Stimulated activated CD4-positive, alpha-beta T cell treated with anti-CD3 and anti-CD28 coated beads, Interleukin-1b, Interleukin-23, amount 100 ng/mL, for 24 hours (primary cell): ENCODE measurements around the gene CPXM1.
"Not testable (repeated sequence)": the region's sequence is repeated elsewhere in the genome, so short reads cannot be mapped to it uniquely, and the experiment has no call there.

Source experiments
- DNase-seq, 4 experiments: peaks; one replicate each; pipeline ENCODE4 v3.0.0-alpha.2; 2020; ENCODE audit warnings: low read depth in 4 of 4, low spot score in 1 of 4

The CPXM1 gene

DNA sequence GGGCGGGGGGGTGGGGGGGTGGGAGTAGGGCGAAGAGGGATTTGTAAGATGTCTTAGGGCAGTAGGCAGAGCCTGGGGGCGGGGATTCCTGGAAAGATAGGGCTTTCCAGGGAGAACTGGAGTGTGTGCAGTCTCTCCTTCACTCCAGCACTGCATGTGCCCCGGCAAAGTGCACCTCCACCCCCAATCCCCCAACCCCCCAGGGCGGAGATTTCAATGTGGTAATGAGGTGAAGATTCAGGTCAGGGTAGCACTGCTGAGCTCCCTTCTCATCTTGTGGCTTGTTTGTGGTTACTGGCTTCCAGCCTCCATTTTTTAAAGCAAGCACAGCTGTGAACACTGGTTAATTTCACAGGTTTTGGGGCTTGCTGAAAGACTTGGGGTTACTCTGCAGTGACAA lies 21.6 kb upstream of the CPXM1 start:
- DNase-seq: no peak

DNA sequence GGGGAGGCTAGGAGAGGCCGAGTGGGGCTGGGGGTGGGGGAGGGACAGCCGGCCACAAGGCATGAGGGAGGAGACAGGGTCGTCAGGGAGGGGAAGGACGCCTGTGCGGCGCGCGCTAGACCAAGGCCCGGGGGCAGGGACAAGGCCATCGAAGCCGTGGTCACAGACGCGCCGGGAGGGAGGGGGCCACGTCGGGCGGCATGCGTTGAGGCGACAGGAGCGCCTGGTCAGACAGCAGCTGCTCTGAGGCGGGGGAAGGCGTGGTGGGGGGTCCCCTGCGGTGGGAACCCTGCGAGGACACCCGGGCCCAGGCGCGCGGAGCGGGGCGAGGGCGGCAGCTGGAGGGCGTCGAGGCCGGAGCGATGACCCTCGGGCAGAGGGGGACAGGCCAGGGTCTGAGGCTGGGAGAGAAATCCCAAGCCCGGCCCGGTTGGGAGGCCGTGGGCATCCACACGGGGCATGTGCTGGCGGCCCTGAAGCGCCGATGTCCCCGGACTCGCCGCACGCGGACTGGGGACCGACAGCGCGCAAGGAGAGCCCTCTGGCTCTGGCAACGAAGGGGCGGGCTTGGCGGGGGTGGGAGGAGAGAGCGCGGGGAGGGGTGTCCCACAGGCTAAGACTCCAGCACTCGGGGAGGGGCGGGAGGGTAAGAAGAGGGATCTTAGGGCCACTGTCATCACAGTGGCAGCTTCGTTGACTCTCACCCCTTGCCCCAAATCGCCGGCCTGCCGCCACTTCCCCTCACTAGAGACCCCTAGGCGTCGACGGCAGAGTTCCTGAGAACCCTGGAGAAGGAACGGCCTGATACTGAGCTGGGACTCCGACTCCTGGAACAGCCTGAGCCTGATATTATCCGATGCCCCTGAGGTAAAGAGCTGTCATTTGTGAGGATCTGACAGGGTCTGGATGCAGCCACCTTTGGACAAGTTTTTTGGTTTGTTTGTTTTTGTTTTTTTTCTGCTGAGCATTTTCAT lies 20.8 kb upstream of the CPXM1 start:
- no peak for DNase-seq

DNA sequence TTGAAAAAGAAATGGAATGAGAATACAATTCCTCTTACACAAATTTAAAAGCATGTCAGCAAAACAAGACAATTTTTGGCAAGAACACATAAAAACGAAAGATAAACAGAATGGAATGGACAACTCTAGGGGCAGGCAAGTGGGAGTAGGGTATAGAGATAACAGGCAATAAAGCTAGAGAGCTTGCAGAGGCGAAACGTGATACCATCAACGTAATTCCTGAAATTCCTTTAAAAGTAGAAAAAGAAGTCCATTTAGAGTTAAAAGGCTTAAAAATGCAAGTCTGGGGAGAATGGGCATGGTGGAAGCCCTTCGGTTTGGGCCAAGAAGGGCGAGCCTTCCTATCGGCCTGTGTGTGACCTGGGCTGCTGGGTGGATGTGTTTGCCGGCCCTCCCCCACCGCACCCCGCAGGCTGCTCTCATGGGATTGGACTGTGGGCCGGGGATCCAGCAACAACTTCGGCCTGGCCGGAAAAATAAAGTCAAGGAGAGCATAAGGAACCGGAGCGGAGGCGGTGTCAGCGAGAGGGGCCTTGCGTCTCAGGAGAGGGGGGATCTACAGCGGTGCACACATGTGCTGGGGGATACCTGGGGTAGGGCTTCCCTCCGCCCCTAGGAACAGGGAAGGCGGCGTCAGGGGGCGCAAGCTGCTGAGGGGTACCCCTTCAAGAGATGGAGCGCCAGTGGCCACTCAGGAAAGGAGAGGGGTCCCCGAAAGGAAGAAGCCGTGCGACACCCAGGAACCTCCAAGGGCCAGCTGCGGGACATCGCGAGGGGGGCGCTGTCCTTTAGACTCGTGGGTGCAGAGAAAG lies 19.9 kb upstream of the CPXM1 start:
- DNase-seq: no peak

DNA sequence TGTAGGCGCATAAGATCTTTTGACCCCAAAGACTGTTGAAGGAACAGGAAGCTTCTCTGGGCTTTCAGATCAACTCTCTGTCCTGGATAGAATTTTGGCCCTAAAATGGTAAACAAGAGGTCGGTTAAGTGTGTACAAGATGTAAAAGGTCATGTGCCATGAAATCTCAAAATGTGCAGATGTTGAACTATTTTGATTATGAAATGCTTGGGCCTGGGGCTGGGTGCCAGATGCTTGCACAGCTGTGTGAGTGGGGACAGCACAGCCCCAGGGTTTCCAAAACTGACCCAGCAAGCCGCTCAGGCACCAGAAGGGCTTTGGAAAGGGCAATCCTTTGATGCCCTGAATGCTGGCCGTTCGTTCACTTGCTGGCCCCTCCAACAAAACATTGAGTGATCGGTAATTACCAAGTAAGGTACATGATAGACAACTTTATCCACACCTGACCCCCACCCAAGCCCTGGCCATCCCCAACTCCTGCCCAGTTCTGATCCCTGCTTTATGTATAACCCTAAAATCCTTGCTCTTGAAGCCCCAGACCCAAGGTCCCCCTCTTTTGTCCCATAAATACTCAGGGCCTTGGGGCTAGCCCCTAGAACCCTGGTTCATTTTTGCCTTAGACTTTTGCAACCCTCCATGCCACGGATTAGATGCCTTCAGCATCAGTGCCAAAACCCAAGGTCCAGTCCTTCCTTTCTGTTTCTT lies 17.6 kb upstream of the CPXM1 start:
- no peak for DNase-seq

DNA sequence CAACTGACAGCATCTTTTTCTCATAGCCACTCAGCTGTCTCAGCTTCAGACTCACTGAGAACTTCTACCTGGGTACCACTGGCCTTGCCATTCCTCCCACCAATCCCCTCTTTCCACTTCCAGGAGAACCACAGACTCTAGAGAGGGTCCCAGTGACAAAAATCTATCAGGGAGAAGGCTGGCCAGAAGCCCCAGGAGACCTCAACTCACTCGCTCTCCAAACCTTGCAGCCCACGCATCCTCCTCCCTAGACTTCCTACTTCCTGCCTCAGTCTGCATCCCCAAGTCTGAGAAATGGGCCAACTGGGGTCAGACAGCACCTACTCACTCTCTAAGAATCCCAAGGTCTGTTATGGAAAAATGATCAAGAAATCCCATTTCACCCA lies 16.9 kb upstream of the CPXM1 start:
- no peak for DNase-seq

DNA sequence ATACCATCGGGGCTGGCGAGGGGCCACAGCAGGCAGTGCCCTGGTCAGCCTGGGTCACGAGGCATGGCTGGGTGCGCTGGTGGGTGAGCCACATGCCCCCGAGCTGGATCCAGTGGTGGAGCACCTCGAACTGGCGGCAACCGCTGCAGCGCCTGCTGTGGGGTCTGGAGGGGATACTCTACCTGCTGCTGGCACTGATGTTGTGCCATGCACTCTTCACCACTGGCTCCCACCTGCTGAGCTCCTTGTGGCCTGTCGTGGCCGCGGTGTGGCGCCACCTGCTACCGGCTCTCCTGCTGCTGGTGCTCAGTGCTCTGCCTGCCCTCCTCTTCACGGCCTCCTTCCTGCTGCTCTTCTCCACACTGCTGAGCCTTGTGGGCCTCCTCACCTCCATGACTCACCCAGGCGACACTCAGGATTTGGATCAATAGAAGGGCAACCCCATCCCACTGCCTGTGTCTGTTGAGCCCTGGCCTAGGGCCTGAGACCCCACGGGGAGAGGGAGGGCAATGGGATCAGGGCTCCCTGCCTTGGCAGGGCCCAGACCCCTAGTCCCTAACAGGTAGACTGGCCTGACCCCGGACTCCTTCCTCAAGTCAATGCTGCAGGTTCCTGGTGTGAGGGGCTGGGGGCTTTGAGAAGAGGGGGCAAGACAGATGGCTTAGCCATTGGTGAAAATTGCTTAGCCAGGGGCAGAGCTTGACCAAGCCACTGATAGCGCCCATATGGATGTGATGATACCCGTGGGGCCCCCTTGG lies 16.3 kb upstream of the CPXM1 start:
- DNase-seq: no peak

DNA sequence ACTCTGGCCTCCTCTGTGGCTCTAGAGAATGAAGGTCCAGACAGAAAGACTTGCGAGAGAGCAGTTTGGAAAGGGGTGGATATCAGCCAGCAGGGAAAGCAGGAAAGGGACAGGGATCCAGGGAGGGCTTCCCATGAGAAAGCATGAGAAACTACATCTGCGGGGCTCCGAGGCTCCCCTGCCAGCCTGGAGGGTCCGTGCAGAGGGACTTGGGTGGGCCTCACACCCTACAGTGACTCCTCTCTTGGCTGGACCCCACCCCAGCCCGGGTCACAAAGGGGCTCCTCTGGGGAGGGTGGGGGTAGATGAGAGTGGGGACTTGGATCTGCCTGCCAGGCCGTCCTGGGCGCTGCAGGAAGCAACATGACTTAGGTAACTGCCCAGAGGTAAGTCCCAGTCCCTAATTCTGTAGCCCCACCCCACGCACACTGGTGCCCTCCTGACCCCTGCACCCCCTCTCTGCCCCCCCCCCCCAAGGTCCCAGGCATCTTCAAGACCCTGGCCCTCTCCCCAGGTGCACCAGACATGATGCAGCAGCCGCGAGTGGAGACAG lies 15.7 kb upstream of the CPXM1 start, which contains the start of gene TMEM239:
TMEM239 (plus strand) TSS at position 335 of the 553 bp plus-strand sequence; CDS start at position 526, 191 bp downstream.
- no peak for DNase-seq

DNA sequence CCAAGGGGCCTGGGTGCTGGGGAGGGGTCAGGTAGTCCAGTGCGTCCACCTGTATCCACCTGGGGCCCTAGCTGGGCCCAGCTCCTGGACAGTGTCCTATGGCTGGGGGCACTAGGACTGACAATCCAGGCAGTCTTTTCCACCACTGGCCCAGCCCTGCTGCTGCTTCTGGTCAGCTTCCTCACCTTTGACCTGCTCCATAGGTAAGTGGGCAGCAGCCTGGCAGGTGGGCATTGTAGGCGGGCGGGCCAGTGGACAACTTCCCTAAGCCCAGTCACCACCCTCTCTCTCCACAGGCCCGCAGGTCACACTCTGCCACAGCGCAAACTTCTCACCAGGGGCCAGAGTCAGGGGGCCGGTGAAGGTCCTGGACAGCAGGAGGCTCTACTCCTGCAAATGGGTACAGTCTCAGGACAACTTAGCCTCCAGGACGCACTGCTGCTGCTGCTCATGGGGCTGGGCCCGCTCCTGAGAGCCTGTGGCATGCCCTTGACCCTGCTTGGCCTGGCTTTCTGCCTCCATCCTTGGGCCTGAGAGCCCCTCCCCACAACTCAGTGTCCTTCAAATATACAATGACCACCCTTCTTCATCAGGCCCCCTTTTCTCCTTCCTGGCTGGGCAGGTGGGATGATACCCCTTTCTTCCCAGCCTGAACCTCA lies 14.9 kb upstream of the CPXM1 start:
- no peak for DNase-seq

DNA sequence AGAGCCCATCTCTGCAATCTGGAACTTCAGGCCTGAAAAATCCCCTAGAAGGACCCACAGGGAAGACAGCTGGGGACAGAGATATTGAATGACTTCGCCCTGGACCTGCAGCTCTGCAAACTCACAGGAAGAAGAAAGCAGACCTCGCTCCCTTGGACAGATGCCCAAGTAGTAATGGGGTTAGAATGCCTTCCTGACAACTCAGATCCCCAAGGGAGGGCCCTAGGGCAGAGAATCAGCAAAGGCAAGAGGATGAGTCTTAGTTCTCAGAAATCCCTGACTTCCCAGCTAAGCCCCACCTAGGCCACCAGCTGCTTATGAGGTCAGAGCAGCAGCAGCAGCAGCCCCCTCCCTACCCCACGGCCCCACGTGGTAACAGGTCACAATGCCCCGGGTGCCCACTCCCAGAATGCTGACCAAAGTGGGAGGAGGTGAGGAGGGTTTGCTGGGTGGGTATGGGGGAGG lies 14.2 kb upstream of the CPXM1 start, which contains the start of gene C20orf141:
C20orf141 (plus strand) TSS at position 401 of the 465 bp plus-strand sequence. CDS start 198 bp downstream, outside the sequence.
- no peak for DNase-seq

DNA sequence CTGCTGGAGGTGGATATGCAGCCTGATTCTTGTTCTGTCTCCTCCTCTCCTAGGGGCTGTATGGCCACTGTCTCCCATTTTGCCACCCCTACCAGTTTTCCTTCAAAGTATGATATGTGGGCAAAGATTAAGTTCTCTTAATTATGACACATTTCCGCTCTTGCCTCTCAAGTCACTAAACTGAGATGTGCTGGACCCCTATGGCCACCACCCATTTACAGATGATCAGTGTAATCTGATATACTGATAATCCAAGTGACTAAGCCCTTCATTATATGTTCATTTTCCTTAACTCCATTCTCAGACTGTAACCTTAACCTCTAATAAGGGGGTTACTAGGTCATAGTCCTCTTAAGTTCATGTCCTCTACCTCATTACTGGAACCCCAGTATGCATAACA lies 13.6 kb upstream of the CPXM1 start:
- no peak for DNase-seq

DNA sequence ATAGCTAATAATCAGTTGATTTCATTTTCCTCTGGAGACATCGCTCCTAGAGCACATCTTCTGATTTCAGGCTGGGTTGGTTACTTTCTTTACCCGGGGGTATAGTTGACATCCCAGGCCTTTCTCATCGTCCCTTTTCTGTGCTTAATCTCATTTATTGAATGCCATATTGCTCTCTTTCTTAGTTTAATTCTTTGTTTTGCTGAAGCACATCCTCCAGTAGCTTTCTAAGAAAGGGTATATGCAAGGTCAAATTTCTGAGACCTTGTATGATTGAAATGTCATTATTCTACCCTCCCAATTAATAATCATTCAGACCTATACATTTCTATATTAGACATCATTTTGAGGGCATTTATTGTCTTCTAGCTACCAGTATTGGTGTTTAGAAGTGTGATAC lies 11.8 kb upstream of the CPXM1 start:
- DNase-seq: no peak

DNA sequence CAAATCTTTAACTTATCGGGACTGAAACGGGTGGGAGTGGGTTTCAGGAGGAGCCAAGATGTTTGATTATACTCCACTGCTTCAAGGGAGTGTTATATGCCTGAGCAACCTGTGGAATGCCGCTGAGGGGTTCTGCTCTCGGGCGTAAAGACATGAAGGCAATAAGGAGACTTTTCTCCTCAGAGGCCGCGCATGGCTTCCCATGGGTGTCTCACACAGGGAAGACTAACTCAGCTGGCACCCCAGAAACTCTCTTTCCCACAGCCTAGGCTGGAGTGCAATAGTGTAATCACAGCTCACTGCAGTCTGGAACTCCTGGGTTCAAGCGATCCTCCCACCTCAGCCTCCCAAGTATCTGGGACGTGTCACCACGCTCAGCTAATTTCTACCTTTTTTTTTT lies 9.3 kb upstream of the CPXM1 start:
- no peak for DNase-seq

DNA sequence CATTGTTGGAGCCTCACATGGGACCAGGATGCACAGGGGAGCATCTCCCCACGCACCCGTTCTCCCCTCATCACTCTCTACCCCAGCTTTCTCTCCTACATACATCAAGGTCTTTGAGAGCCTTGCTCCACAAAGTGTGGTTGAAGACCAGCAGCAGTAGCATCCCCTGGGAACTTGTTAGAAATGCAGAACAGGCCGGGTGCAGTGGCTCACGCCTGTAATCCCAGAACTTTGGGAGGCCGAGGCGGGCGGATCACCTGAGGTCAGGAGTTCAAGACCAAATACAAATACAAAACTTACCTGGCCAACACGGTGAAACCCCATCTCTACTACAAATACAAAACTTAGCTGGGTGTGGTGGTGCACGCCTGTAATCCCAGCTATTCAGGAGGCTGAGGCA lies 7.5 kb upstream of the CPXM1 start:
- DNase-seq: not testable (repeated sequence)

DNA sequence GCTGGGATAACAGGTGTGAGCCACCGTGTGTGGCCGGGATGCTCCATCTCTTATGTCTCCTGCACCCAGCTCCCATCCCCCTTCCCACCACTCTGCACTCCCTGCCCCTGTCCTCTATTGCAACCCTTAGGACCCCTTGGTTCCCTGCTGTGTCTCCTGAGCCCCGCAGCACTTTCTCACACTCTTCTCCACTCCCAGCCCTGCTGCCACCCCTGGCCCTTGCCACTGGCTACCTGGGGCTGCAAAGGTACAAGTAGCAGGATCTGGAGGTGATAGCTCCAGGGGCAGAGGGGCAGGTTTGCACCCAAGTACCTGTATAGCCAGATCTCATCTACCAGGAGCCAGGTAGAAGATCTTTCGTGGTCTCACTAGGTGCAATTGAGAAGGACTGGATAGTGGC lies 6.6 kb upstream of the CPXM1 start:
- DNase-seq: no peak

DNA sequence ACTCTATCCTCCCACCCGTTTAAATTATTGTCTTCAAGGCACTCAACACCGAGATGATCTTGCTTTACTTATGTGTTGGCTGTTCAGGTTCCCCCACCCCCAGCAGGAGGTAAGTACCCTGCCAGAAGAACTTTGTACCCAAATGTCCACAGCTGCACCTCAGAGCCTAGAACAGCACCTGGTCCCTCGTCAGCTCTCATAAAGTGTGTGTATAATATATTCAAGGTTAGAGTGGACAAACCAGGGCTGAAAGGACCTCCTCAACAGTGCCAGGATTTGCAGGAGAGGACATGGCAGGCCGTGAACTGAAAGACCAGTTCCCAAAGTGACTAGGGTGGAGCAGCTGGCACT lies 5.9 kb upstream of the CPXM1 start:
- DNase-seq: no peak

DNA sequence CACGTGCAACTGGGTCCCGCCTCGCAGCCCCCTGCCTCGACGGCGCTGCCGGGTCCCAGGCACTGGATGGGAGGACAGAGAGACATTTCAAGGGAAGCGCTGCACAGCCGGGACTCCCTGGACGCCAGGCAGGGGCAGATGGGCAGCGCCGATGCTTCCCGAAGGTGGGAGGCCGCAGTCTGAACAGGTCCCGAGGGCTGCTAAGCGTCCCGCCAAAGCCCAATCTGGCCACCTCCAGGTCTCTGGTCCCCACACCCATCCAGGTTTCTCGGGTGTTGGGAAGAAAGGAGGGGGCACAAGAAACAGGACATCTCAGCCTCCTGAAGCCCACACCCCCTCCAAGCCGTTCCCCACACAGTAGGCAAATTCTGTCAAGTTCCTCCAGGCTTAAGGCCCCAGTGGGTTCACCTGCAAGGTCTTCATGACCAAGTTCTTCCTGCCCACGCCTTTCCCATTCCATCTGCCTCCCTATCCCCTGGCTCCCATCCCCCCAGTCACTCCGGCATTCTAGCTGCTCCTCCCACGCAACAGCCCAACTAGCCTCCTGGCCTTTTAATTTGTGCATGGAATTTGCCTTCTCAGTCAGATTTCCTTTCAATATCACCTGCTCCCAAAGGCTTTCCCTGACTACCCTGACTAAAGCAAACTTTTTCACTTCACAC lies 5.4 kb upstream of the CPXM1 start:
- DNase-seq: no peak

DNA sequence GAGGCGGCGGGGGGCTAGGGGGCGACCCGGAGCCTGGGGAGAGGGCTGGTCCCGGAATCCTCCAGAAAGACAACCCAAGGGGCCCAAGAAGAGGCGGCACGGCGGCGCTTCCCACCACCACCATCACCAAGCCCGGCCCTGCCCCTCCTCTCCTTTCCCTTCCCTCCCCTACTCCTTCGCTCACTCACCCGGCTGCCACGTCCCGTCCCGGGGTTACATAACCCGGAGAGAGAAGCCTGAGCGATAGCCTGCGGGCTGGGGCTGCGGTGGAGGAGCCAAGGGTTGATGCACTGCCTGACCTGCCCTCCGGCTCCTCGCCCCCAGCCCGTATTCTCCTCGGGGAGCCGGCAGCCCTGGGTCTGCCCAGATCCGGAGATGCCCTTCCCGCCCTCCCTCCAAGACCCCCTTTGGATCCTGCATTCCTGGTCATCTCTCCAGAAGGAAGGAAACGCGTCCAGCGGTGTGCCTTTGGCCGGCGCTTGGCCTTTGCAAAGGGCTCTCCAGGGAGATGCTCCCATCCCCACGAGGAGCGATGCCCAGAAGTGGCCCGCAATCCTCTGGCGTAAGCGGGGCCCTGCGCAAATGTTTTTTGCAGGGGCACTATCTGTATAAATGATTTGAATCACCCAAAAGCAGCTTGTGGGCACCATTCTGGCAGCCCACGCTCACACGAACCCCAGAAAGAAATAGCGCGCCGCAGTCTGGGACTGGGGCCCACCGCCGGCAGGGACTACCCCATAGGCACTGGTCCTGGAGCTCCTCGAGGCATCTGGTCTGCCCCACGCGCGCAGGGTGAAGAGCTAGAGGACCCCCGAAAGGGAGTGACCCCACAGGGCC lies 4.6 kb upstream of the CPXM1 start:
- no peak for DNase-seq
